HG03342 (cell line): ENCODE measurements around the gene RANBP9.

Experiments used
- ATAC-seq: cut with Tn5 transposase; IDR thresholded peaks from one replicate; pipeline ENCODE4 v1.9.1; 2021; ENCODE audit warnings: mild to moderate bottlenecking, moderate library complexity; ENCODE audit not compliant: unreplicated experiment

The RANBP9 gene

GRCh38 chr6:13679996-13680395 lies 31.6 kb downstream of the RANBP9 start:
- no peak for ATAC-seq

GRCh38 chr6:13678255-13678983 lies 33.2 kb downstream of the RANBP9 start:
- ATAC-seq, result no peak

- no peak for ATAC-seq
These were observed 33.8 kb downstream of the RANBP9 start for GRCh38 chr6:13677878-13678254.

- no peak for ATAC-seq
These were observed 35.0 kb downstream of the RANBP9 start for GRCh38 chr6:13676551-13677156.

- ATAC-seq, result no peak
These were observed 37.0 kb downstream of the RANBP9 start for GRCh38 chr6:13674533-13675190.

- no peak for ATAC-seq
These were observed 37.7 kb downstream of the RANBP9 start for GRCh38 chr6:13673825-13674444.

- no peak for ATAC-seq
These were observed 38.3 kb downstream of the RANBP9 start for GRCh38 chr6:13673368-13673767.

GRCh38 chr6:13672904-13673303 lies 38.7 kb downstream of the RANBP9 start:
- no peak for ATAC-seq

GRCh38 chr6:13671548-13672127 lies 40.0 kb downstream of the RANBP9 start:
- no peak for ATAC-seq

GRCh38 chr6:13669476-13669875 lies 42.2 kb downstream of the RANBP9 start:
- no peak for ATAC-seq

- ATAC-seq, result no peak
These were observed 43.2 kb downstream of the RANBP9 start for GRCh38 chr6:13668291-13668928.

GRCh38 chr6:13667655-13668054 lies 44.0 kb downstream of the RANBP9 start:
- no peak for ATAC-seq

- ATAC-seq, result no peak
These were observed 45.2 kb downstream of the RANBP9 start for GRCh38 chr6:13666194-13667105.

- no peak for ATAC-seq
These were observed 46.8 kb downstream of the RANBP9 start for GRCh38 chr6:13664703-13665352.

- ATAC-seq, result no peak
These were observed 47.6 kb downstream of the RANBP9 start for GRCh38 chr6:13663986-13664385.

GRCh38 chr6:13662651-13663334 lies 48.8 kb downstream of the RANBP9 start:
- no peak for ATAC-seq

- no peak for ATAC-seq
These were observed 50.0 kb downstream of the RANBP9 start for GRCh38 chr6:13661647-13662046.

- no peak for ATAC-seq
These were observed 50.7 kb downstream of the RANBP9 start for GRCh38 chr6:13660893-13661292.

GRCh38 chr6:13660273-13660672 lies 51.4 kb downstream of the RANBP9 start:
- ATAC-seq, result no peak
